Measurements from ENCODE around the gene PARD3.

The PARD3 gene

GRCh38 chr10:34102237-34102673, 712.8 kb downstream of the PARD3 start:
- Histone ChIP-seq H3K27ac (ENCODE audit: low read depth, low read length) (no peak overlapping the region), H3K9ac (ENCODE audit: low read length) (no peak overlapping the region), H4K20me1 (ENCODE audit: low read depth, low read length) (no peaks in the 10 kb centered on the region), H3K79me2 (ENCODE audit: insufficient read depth, low read length) (no peaks in the 10 kb centered on the region), H3K9me3 (ENCODE audit: insufficient read depth, low read length) (no peaks in the 10 kb centered on the region), H3K9me2 (replicated peaks; ENCODE audit: insufficient read depth, low read length) (no peaks in the 10 kb centered on the region), H2AFZ (ENCODE audit: low read depth, low read length, severe bottlenecking) (no peak overlapping the region), H3K27me3 (ENCODE audit: low read length) (no peaks in the 10 kb centered on the region), H3F3A (ENCODE audit: insufficient read depth) (no peaks in the 10 kb centered on the region), H3K36me3 (ENCODE audit: low read length) (no peaks in the 10 kb centered on the region), H3K4me2 (ENCODE audit: low read depth, low read length, poor library complexity, severe bottlenecking) (no peak overlapping the region), H3K4me3 (ENCODE audit: insufficient read depth, low read length, poor library complexity, severe bottlenecking) (no peak overlapping the region)
- TF ChIP-seq CTCF (IDR thresholded peaks at IDR 0.05; ENCODE audit: insufficient read depth, low read length, poor library complexity, severe bottlenecking) (no peak), EZH2phosphoT487 (conservative IDR thresholded peaks at IDR 0.05; ENCODE audit: low read length) (no peak)

- Histone ChIP-seq H3K27me3 (ENCODE audit: low read length) (no peaks in the 10 kb centered on the region), H2AFZ (ENCODE audit: low read depth, low read length, severe bottlenecking) (no peak overlapping the region), H3K27ac (ENCODE audit: low read depth, low read length) (no peak overlapping the region), H3K9me3 (ENCODE audit: insufficient read depth, low read length) (no peaks in the 10 kb centered on the region), H3K4me2 (ENCODE audit: low read depth, low read length, poor library complexity, severe bottlenecking) (no peak overlapping the region), H3K9ac (ENCODE audit: low read length) (no peak overlapping the region), H3F3A (ENCODE audit: insufficient read depth) (no peaks in the 10 kb centered on the region), H4K20me1 (ENCODE audit: low read depth, low read length) (no peaks in the 10 kb centered on the region), H3K4me3 (ENCODE audit: insufficient read depth, low read length, poor library complexity, severe bottlenecking) (no peak overlapping the region), H3K36me3 (ENCODE audit: low read length) (no peaks in the 10 kb centered on the region), H3K9me2 (replicated peaks; ENCODE audit: insufficient read depth, low read length) (no peaks in the 10 kb centered on the region), H3K79me2 (ENCODE audit: insufficient read depth, low read length) (no peaks in the 10 kb centered on the region)
- TF ChIP-seq EZH2phosphoT487 (conservative IDR thresholded peaks at IDR 0.05; ENCODE audit: low read length) (no peak), CTCF (IDR thresholded peaks at IDR 0.05; ENCODE audit: insufficient read depth, low read length, poor library complexity, severe bottlenecking) (no peak)
Measured at GRCh38 chr10:34101001-34101400, 714.1 kb downstream of the PARD3 start.

- Histone ChIP-seq H3K9me3 (ENCODE audit: insufficient read depth, low read length) (no peaks in the 10 kb centered on the region), H3K9ac (ENCODE audit: low read length) (no peak overlapping the region), H4K20me1 (ENCODE audit: low read depth, low read length) (no peaks in the 10 kb centered on the region), H3K27me3 (ENCODE audit: low read length) (no peaks in the 10 kb centered on the region), H3K27ac (ENCODE audit: low read depth, low read length) (no peak overlapping the region), H3K36me3 (ENCODE audit: low read length) (no peaks in the 10 kb centered on the region), H2AFZ (ENCODE audit: low read depth, low read length, severe bottlenecking) (no peak overlapping the region), H3F3A (ENCODE audit: insufficient read depth) (no peaks in the 10 kb centered on the region), H3K79me2 (ENCODE audit: insufficient read depth, low read length) (no peaks in the 10 kb centered on the region), H3K4me2 (ENCODE audit: low read depth, low read length, poor library complexity, severe bottlenecking) (no peak overlapping the region), H3K4me3 (ENCODE audit: insufficient read depth, low read length, poor library complexity, severe bottlenecking) (no peak overlapping the region), H3K9me2 (replicated peaks; ENCODE audit: insufficient read depth, low read length) (no peaks in the 10 kb centered on the region)
- TF ChIP-seq EZH2phosphoT487 (conservative IDR thresholded peaks at IDR 0.05; ENCODE audit: low read length): no peak
- TF ChIP-seq CTCF (IDR thresholded peaks at IDR 0.05; ENCODE audit: insufficient read depth, low read length, poor library complexity, severe bottlenecking): no peak
Measured at GRCh38 chr10:34098821-34099567, 716.1 kb downstream of the PARD3 start.
